GM21381 (cell line): ENCODE results near the gene LSP1.

Experiments used
- ATAC-seq: cut with Tn5 transposase; IDR thresholded peaks from one replicate; pipeline ENCODE4 v1.9.1; 2021; ENCODE audit warnings: mild to moderate bottlenecking, moderate library complexity; ENCODE audit not compliant: unreplicated experiment

The LSP1 gene

DNA sequence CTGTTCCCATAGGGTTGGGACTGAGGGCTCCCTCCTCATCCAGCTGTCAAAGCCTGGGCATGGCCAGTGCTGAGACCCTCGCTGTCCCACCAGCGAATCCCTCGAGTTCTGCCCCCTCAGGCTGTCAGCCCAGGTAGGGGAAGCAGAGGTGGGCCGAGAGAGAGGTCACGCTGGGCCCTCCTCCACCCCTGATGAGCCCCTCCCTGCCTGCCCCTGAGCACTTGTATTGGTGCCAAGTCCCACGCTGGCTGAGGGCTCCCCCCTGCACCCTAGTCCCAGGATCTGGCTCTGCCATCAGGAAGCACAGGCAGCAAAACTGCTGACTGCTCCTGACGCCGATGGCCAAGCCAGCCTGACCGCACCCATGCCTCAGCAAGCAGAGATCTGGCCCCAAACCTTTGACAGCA, 35.5 kb downstream of the LSP1 start:
- ATAC-seq = no peak

DNA sequence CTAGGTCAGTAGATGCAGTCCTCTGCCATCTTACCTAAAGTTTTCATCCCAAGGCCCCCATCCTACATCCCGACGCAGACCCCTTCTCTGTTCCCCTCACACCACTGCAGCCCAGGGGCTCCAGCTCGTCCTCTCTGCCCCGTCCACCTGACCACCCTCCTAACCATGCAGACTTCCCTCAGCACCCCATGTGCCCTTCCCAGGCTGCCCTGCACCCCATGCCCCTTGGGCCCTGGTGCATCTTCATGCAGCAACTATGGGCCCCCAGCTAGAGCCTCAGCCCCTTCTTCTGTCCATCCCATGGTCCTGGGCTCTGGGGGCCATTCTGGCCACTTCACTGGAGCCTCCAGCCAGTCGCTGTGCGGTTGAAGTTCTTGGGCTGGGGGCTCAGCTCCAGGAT, 35.9 kb downstream of the LSP1 start:
- no peak for ATAC-seq

DNA sequence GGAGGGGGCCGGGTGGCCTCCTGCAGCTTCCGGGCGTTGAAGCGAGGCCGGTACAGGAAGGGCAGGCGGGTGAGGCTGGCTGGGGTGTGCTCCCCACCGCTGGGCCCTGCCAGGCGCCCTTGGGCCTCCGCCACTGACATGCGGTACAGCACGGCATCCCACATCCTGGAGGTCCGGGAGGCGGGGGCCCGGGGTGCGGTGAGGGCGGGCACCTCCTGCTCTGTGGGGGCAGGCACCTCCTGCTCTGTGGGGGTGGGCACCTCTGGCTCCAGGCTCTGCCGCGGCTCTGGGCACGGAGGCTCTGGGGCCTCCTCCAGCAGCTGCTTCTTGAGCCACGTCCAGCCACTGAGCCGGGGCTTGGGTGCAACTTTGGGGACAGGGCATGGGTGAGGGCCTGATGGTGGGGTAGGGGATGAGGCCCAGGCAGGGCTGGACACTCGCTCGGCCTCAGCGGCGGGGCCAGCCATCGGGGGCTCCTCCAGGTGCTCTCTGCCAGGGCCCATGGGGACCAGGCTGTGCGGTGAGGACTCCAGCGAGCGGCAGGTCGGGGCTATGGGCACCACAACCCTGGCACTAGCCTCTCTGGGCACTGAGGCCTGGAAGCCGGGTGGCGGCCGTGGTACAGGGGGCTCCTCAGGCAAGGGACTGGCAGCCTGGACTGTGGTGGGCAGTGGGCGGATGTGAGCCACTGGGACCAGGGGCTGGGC, 36.5 kb downstream of the LSP1 start:
- ATAC-seq = no peak

DNA sequence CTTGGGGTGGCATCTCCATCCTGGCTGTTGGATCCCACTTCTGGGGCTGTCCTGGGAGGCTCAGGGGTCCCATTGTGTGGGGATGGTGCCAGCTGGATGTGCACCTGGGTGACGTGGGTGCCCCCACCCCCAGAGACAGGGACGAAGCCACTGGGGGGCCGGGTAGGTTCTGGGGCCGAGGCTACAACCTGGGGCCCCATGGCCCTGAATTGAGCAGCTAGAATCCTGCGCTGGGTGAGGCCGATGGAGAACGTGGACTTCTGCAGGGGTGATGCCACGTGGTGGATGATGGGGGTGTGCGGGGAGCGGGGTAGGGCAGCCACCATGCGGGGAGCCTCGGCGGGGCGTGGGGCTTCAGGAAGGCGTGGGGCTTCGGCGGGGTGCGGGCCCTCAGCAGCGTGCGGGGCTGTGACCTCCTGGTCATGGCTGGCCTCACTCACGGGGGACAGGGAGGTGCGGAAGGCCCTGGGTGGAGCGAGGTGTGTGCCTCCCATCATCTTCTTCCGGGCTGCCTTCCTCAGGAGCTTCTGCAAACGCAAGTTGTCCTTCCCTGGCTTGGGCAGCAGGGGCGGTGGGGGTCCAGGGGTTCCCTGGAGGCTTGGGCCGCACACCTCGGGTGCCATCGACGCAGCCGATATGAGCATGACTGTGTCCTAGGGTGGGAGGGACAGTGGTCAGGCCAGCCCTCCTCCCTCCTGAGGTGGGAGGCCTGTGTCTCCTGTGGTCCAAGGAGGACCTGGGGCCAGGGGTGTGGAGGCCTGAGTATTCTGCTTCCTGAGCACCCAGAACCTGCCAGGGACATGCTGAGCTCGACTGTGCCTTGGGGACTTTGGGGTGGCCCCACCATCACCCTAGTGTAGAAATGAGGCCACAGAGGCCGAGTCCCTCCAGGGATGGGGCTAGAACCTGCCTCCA, 37.3 kb downstream of the LSP1 start:
- no peak for ATAC-seq

DNA sequence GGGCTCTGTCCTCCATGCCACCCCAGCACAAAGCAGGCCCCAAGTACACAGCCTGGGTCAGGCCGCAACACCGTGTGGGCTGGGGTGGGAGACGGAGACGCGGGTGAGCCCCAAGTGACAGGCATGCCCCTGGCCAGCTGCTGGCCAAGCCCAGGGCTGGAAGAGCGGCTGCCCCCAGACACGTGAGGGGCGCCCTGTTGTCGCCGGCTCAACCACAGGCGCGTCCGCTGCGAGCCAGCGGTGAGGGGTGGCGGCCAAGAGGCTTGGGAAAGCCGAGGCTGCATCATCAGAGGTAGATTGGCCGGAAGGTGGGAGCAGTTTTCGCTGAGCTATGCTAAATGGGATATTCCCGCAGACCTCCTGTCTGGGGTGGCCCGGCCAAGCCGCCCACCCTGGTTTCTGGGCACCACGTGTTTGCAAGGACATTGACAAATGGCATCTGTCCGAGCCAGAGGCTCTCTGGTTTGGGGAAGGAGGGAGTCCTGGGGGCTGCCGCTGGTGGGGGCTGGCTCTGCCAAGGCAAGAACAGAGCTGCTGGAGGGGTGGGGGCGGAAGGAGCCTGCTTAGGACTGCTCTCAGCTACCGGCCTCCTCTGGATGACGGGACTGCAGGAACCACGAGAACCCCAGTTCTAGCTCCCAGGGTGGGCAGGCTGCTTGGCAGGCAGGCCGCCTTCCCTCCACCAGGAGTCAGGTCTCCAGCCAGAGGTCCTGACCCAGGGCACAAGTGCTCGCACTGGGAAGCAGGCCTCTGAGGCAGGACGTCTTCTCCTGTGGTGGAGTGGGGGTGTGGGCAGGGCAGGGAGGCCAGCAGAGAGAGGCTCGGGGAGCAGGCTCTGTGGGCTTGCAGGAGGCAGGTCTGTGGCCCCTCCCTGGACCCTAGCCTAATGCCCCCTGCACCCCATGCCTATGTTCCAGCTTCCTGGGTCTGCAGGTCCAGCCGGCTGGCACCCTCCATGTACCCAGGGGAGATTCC, 38.3 kb downstream of the LSP1 start:
- no peak for ATAC-seq

DNA sequence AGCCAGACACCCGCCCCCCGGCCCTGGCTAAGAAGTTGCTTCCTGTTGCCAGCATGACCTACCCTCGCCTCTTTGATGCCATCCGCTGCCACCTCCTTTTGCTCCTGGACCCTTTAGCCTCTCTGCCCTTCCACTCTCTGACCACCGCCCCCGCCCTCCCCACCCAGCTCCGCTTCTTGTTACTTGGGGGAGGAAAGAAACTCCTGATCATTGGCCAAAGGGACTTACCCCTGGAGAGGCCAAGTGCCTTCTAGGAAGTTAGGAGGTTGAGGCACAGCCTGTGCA, 38.9 kb downstream of the LSP1 start, which contains the start of gene PRR33:
PRR33 (minus strand) TSS at position 65 of the 285 bp plus-strand sequence. CDS start 1,311 bp downstream, outside the sequence.
- ATAC-seq = no peak

DNA sequence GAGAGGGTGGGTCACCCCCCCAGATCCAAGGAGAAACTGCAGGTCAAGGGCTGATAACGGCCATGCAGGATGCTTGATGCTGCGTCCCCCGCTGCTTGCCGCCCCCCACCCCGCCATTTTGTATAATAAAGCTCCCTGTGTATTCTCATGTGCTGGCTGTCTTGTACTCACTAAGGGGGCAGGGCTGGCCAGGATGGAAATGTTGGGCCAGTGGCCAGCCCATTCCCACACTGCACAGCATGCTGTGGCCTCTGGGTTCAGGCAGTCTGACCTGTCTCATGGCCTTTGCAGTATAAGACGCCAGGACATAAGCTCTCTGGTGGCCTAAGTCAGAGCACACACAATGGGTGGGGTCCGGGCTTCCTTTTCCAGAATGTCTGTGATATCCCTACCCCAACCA, 39.2 kb downstream of the LSP1 start:
- no peak for ATAC-seq

- ATAC-seq = no peak
Observed at GRCh38 chr11:1892558-1892957, 39.7 kb downstream of the LSP1 start.

DNA sequence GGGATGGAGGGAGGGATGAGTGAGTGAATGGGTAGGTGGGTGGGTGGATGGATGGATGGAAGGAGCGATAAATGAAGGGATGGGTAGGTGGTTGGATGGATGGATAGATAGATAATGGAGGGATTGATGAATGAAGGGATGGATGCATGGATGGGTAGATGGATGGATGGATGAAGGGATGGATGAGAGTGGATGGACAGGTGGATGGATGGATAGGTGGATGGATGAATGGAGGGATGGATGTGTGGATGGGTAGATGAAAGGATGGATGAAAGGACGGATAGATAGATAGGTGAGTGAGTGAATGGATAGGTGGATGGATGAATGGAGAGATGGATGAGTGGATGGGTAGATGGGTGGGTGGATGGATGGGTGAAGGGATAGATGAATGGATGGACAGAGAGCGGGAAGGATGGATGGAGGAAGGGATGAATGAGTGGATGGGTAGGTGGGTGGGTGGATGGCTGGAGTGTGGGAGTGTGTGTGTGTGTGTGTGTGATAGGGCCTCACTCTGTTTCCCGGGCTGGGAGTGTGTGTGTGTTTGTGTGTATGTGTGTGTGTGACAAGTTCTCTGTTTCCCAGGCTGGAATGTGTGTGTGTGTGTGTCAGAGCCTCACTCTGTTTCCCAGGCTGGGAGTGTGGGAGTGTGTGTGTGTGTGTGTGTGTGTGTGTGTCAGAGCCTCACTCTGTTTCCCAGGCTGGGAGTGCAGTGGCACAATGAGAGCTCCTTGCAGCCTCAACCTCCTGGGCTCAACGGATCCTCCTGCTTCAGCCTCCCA, 40.9 kb downstream of the LSP1 start:
- ATAC-seq = no peak

GRCh38 chr11:1894759-1895158, 41.9 kb downstream of the LSP1 start:
- ATAC-seq = no peak

- ATAC-seq = no peak
Observed at GRCh38 chr11:1896468-1896867, 43.6 kb downstream of the LSP1 start.

DNA sequence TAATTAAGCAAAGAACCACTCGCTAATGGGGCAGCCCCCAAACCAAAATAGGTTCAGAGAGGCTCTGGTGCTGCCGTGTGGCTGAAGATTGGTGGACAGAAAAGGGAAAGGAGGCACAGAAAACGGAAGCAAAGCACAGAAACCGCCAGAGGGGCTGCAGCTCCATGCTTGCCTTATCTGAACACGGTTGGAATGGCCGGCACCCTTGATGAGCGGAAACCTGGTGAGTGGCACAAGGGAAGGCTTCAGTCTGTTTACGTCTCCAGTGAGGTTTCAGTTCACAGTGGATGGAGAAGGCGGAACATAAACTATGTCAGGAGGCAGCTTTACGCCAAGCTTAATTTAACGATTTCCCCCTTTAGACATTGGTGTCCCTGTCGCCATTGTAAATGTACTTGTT, 44.0 kb downstream of the LSP1 start:
- ATAC-seq = no peak

- ATAC-seq = no peak
Observed at GRCh38 chr11:1899090-1899489, 46.2 kb downstream of the LSP1 start.

GRCh38 chr11:1899686-1900085, 46.8 kb downstream of the LSP1 start:
- ATAC-seq = no peak

DNA sequence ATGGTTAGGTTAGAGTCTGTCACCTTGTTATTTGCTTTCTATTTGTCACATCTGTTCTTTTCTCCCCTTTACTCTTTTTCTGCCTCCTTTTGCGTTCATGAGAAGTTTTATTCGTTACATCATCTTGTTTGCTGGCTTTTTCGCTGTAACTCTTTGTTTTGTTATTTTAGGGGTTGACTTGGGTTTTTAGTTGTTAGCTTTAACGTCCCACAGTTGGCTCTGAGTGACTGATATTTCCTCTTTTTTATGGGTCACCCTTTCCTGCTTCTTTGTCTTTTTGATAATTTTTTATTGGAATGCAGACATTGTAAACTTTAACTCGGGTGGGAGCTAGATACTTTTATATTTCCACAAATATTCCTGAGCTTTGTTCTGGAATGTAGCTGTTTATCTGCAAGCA, 53.3 kb downstream of the LSP1 start:
- no peak for ATAC-seq

GRCh38 chr11:1906611-1907423, 53.9 kb downstream of the LSP1 start:
- no peak for ATAC-seq

- ATAC-seq = no peak
Observed at GRCh38 chr11:1908618-1909017, 55.7 kb downstream of the LSP1 start.

GRCh38 chr11:1909524-1909923, 56.6 kb downstream of the LSP1 start:
- no peak for ATAC-seq

DNA sequence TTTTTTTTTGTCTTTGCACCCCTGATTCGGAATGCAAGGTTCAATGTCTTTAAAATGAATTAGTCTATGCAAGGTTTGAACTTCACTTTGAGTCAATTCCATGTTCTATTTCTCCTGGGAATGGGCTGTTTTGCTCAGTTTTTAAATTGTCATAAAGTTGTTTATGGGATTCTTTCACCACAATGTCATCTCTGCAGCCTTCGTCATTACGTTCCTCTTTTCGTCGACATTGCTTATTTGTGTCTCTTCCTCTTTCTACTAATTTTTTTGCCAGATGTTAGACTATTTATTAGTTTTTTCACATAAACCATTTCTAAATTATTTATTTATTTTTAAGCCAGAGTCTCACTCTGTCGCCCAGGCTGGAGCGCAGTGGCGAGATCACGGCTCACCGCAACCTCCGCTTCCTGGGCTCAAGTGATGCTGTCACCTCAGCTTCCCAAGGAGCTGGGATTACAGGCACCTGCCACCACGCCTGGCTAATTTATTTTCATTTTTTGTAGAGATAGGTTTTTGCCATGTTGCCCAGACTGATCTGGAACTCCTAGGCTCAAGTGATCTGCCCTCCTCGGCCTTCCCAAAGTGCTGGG, 59.5 kb downstream of the LSP1 start:
- no peak for ATAC-seq
